ENCODE data around the gene JAKMIP2. TPM values are rescaled to one million over a fixed set of nuclear protein-coding genes. Genes with fewer than 3 reads are reported as not detected.

JAKMIP2 gene
- total RNA-seq, 1 experiment from 2014 or later, result not detected

GRCh38 chr5:147701468-147701867 lies 81.1 kb downstream of the JAKMIP2 start:
- TF ChIP-seq CTCF (conservative IDR thresholded peaks at IDR 0.05) (no peak), EZH2 (IDR thresholded peaks at IDR 0.05; ENCODE audit: low read depth) (no peak)
- Histone ChIP-seq H3K4me3 (no peak overlapping the region), H3K36me3 (ENCODE audit: low read depth) (no peaks in the 10 kb centered on the region), H3K79me2 (ENCODE audit: low read depth) (no peaks in the 10 kb centered on the region), H3K4me1 (replicated peaks; ENCODE audit: insufficient read depth) (no peaks in the 10 kb centered on the region), H3K9me2 (ENCODE audit: insufficient read depth) (no peaks in the 10 kb centered on the region), H3K4me2 (no peak overlapping the region), H3K9me3 (ENCODE audit: insufficient read depth, low read depth) (no peaks in the 10 kb centered on the region), H2AFZ (no peak overlapping the region), H3K27ac (no peak overlapping the region), H4K20me1 (ENCODE audit: insufficient read depth) (no peaks in the 10 kb centered on the region), H3K27me3 (ENCODE audit: insufficient read depth, low read depth) (no peaks in the 10 kb centered on the region), H3F3A (ENCODE audit: insufficient read depth, low read depth) (no peaks in the 10 kb centered on the region)
- intact Hi-C loops (cut with micrococcal nuclease; ENCODE audit: unreplicated experiment), result no loop called here
- POLR2A ChIA-PET (ENCODE audit: unreplicated experiment), result no interaction called here
- CTCF ChIA-PET, result no interaction called here
- DNase-seq, result no peak
- no TSS peak for BruUV-seq (replicated peaks)

GRCh38 chr5:147699496-147700088 lies 82.9 kb downstream of the JAKMIP2 start:
- no peak overlapping the region for H3K4me3 ChIP-seq
- no TSS peak for BruUV-seq (replicated peaks)
- intact Hi-C loops (cut with micrococcal nuclease; ENCODE audit: unreplicated experiment), result no loop called here
- no peaks in the 10 kb centered on the region for H3K4me1 ChIP-seq (replicated peaks; ENCODE audit: insufficient read depth)
- no peaks in the 10 kb centered on the region for H3K79me2 ChIP-seq (ENCODE audit: low read depth)
- POLR2A ChIA-PET (ENCODE audit: unreplicated experiment), result no interaction called here
- no peak overlapping the region for H3K4me2 ChIP-seq
- no peaks in the 10 kb centered on the region for H3K9me2 ChIP-seq (ENCODE audit: insufficient read depth)
- H3K27me3 ChIP-seq (ENCODE audit: insufficient read depth, low read depth), result no peaks in the 10 kb centered on the region
- no peak overlapping the region for H2AFZ ChIP-seq
- no peak overlapping the region for H3K27ac ChIP-seq
- no peaks in the 10 kb centered on the region for H4K20me1 ChIP-seq (ENCODE audit: insufficient read depth)
- H3K9me3 ChIP-seq (ENCODE audit: insufficient read depth, low read depth), result no peaks in the 10 kb centered on the region
- no peak for DNase-seq
- CTCF ChIA-PET, result no interaction called here
- TF ChIP-seq CTCF (conservative IDR thresholded peaks at IDR 0.05) (no peak), EZH2 (IDR thresholded peaks at IDR 0.05; ENCODE audit: low read depth) (no peak)
- H3K36me3 ChIP-seq (ENCODE audit: low read depth), result no peaks in the 10 kb centered on the region
- no peaks in the 10 kb centered on the region for H3F3A ChIP-seq (ENCODE audit: insufficient read depth, low read depth)

GRCh38 chr5:147697380-147697779 lies 85.1 kb downstream of the JAKMIP2 start:
- no TSS peak for BruUV-seq (replicated peaks)
- no peak overlapping the region for H3K4me3 ChIP-seq
- ChIA-PET POLR2A (ENCODE audit: unreplicated experiment) (no interaction called here), CTCF (no interaction called here)
- no peaks in the 10 kb centered on the region for H3F3A ChIP-seq (ENCODE audit: insufficient read depth, low read depth)
- TF ChIP-seq EZH2 (IDR thresholded peaks at IDR 0.05; ENCODE audit: low read depth) (no peak), CTCF (conservative IDR thresholded peaks at IDR 0.05) (no peak)
- no peaks in the 10 kb centered on the region for H3K79me2 ChIP-seq (ENCODE audit: low read depth)
- H3K27ac ChIP-seq, result no peak overlapping the region
- H3K9me2 ChIP-seq (ENCODE audit: insufficient read depth), result no peaks in the 10 kb centered on the region
- no peaks in the 10 kb centered on the region for H3K9me3 ChIP-seq (ENCODE audit: insufficient read depth, low read depth)
- H4K20me1 ChIP-seq (ENCODE audit: insufficient read depth), result no peaks in the 10 kb centered on the region
- H3K27me3 ChIP-seq (ENCODE audit: insufficient read depth, low read depth), result peaks cover 7% of the 10 kb centered on the region; the same call in 1 of the 2 replicates
- no peaks in the 10 kb centered on the region for H3K4me1 ChIP-seq (replicated peaks; ENCODE audit: insufficient read depth)
- H3K36me3 ChIP-seq (ENCODE audit: low read depth), result no peaks in the 10 kb centered on the region
- no peak overlapping the region for H3K4me2 ChIP-seq
- H2AFZ ChIP-seq, result no peak overlapping the region
- intact Hi-C loops (cut with micrococcal nuclease; ENCODE audit: unreplicated experiment), result no loop called here
- no peak for DNase-seq
